Measurements from ENCODE around the gene NDST1. TPM values are rescaled to one million over a fixed set of nuclear protein-coding genes. Genes with fewer than 3 reads are reported as not detected.

The NDST1 gene
- total and polyA plus RNA-seq, 2 of the 8 experiments (the other 6 are each of a cell fraction or from before 2014, with no cell fraction given): 27.0 to 72.0 TPM

DNA sequence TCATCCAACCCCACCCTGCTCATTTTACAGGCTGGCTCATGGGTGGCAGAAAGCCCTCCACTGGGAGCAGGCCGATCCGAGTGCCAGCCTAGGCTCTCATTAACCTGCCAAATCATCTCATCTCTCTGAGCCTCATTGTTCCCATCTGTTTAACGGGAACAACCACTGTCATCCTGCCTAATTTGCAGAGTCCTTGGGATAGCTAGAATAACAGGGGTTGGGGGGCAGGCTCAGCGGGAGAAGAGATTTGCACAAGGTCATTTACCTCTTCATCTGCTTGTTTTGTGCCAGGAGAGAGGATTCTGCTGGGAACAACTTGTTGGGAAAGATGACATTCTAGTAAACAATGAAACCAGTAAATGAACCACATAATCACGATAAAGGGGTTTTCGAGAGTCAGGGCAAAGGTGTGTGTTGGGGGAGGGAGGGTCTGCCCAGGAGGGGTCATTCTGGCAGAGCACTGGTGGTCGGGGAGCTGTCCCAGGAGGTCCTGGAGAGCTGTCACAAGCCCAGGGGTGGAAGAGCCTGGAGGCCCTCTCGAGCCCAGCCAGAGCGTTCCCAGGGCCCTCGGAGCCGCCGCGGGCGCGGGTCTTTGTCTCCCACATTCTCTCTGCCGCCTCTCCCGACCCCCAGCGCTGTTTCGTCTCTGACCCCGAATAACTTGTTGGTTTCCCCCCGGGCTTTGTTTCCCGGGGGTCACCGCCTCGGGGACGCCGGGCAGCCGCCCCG, 22.8 kb upstream of the NDST1 start:
- peak overlapping the region; percentile 68; the same call in 1 of the 2 replicates for H2AK5ac ChIP-seq (ENCODE audit: low read depth, low read length)
- peak overlapping the region; percentile 50 to 99 (median 74) for H3K4me3 ChIP-seq (ENCODE audit: extremely low read depth in 1 of 4, insufficient read depth in 2 of 4, low read depth in 3 of 4, low read length in 4 of 4)
- 22% methylated on average over 16 of the region's 28 CpGs; no CpG with 5 or more reads in 1 of the 2 experiments for WGBS, 2 experiments (ENCODE audit: extremely low coverage in 1 of 2, insufficient coverage in 1 of 2, insufficient read length in 1 of 2, insufficient replicate concordance in 2 of 2, low coverage in 1 of 2, low lambda C conversion rate in 2 of 2, missing lambda C conversion rate in 1 of 2)
- H3K79me1 ChIP-seq (ENCODE audit: low read depth, low read length): peaks cover 21% of the 10 kb centered on the region
- H2BK20ac ChIP-seq (ENCODE audit: low read length): no peak overlapping the region
- no peak overlapping the region for H2BK5ac ChIP-seq (ENCODE audit: low read depth, low read length)
- peak overlapping the region; percentile 83; the same call in 1 of the 2 replicates for H2BK15ac ChIP-seq (ENCODE audit: low read length)
- no peak overlapping the region for H3K4ac ChIP-seq (replicated peaks; ENCODE audit: insufficient read length, low read depth, low read length)
- H3K36me3 ChIP-seq (ENCODE audit: control insufficient read depth in 2 of 4, insufficient read depth in 4 of 4, low read length in 3 of 4): no peaks in the 10 kb centered on the region
- no peak overlapping the region for H3K56ac ChIP-seq (replicated peaks; ENCODE audit: insufficient read length, low read depth, low read length)
- peak overlapping the region; percentile 60 to 91 (median 80) for H3K9ac ChIP-seq (replicated peaks in 1 of 4; ENCODE audit: extremely low read depth in 1 of 4, low read depth in 3 of 4, low read length in 3 of 4)
- no peak overlapping the region for H2BK120ac ChIP-seq (replicated peaks; ENCODE audit: low read depth, low read length)
- no peak overlapping the region for H2AFZ ChIP-seq (ENCODE audit: low read length)
- 0 out of 2 replicates have a peak overlapping the region, but pooled peaks have one; percentile 10 for H2BK12ac ChIP-seq (ENCODE audit: low read depth, low read length)
- peak overlapping the region; percentile 53 for H3K18ac ChIP-seq (ENCODE audit: extremely low read depth, low read length)
- DNase-seq (ENCODE audit: low read depth in 1 of 2, low spot score in 2 of 2): no peak
- peaks cover 9 to 14% of the 10 kb centered on the region in 2 experiments for H4K20me1 ChIP-seq (replicated peaks in 1 of 2; ENCODE audit: control insufficient read depth in 1 of 2, insufficient read depth in 2 of 2, low read length in 2 of 2)
- CTCF ChIA-PET (ENCODE audit: partially characterized antibody): interaction anchor here (0.6 to 30.8 kb wide), 11 partner anchors 20 to 363 kb away, joined by 3 to 571 read pairs (median 5); partner anchors contain the start of gene NDST1
- H3K27me3 ChIP-seq (replicated peaks in 1 of 4; ENCODE audit: control insufficient read depth in 3 of 4, extremely low read depth in 1 of 4, insufficient read depth in 3 of 4, low read length in 3 of 4): no peaks in the 10 kb centered on the region
- H3K14ac ChIP-seq (ENCODE audit: insufficient read length): no peak overlapping the region
- peak overlapping the region; percentile 79 to 84 for H3K4me2 ChIP-seq (ENCODE audit: insufficient read depth in 1 of 2, low read depth in 2 of 2, low read length in 2 of 2)
- no peak overlapping the region for H4K91ac ChIP-seq (replicated peaks; ENCODE audit: insufficient read length, low read length)
- peaks cover 3% of the 10 kb centered on the region; the same call in 1 of the 2 replicates for H3K23me2 ChIP-seq (ENCODE audit: low read depth, low read length)
- H3K4me1 ChIP-seq (replicated peaks in 1 of 4; ENCODE audit: control insufficient read depth in 3 of 4, insufficient read depth in 4 of 4, low read length in 3 of 4): peaks cover 14 to 43% (median 32%) of the 10 kb centered on the region in 4 experiments
- no peak for TF ChIP-seq CHD1 (IDR thresholded peaks at IDR 0.05; ENCODE audit: low read depth, low read length)
- peak; percentile 96 for TF ChIP-seq KDM1A (IDR thresholded peaks at IDR 0.05; ENCODE audit: borderline replicate concordance, low read length)
- peak; percentile 56 for TF ChIP-seq ASH2L (IDR thresholded peaks at IDR 0.05; ENCODE audit: low read length)
- TF ChIP-seq, protein P1, sequence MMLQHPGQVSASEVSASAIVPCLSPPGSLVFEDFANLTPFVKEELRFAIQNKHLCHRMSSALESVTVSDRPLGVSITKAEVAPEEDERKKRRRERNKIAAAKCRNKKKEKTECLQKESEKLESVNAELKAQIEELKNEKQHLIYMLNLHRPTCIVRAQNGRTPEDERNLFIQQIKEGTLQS (IDR thresholded peaks at IDR 0.05; ENCODE audit: insufficient read depth, low read depth, low read length): 0 out of 2 replicates have a peak, but pooled peaks have one; percentile 26
- no peak for TF ChIP-seq CBX8 (IDR thresholded peaks at IDR 0.05; ENCODE audit: borderline replicate concordance, low read depth, low read length)
- TF ChIP-seq HDAC2 (IDR thresholded peaks at IDR 0.05; ENCODE audit: borderline replicate concordance in 1 of 2, low read depth in 2 of 2, low read length in 2 of 2): peak in 1 of 2 experiments; percentile 32; a peak in 1 of 4 replicates
- no peak for TF ChIP-seq YY1 (IDR thresholded peaks at IDR 0.05; ENCODE audit: low read depth, low read length)
- no peak for TF ChIP-seq TCF12 (IDR thresholded peaks at IDR 0.05; ENCODE audit: low read depth, low read length)
- no peak for TF ChIP-seq RFX5 (IDR thresholded peaks at IDR 0.05; ENCODE audit: borderline replicate concordance, low read depth, low read length)
- H3K9me3 ChIP-seq (ENCODE audit: insufficient read depth in 2 of 2, low read depth in 1 of 2, low read length in 1 of 2): no peaks in the 10 kb centered on the region
- H4K8ac ChIP-seq (ENCODE audit: extremely low read depth, insufficient read depth, low read length): peak overlapping the region; percentile 92; the same call in 1 of the 2 replicates
- FAIRE-seq: no peak
- POLR2A ChIA-PET (ENCODE audit: partially characterized antibody): interaction anchor here (0.6 to 12.0 kb wide), 20 partner anchors 11 to 197 kb away, joined by 3 to 122 read pairs (median 4); partner anchors contain the start of genes NDST1 and RPS14
- H3K79me2 ChIP-seq (ENCODE audit: control insufficient read depth in 1 of 2, insufficient read depth in 2 of 2, low read length in 2 of 2): peaks cover 15 to 33% of the 10 kb centered on the region in 2 experiments
- peak overlapping the region; percentile 89; the same call in 1 of the 2 replicates for H3K27ac ChIP-seq (ENCODE audit: low read depth, low read length)
- no peak overlapping the region for H3K23ac ChIP-seq (ENCODE audit: insufficient read length)
- no peak overlapping the region for H4K5ac ChIP-seq (ENCODE audit: insufficient read length, low read depth, low read length)
